Thymus (tissue), 11 donors: Measurements from ENCODE around the gene FBXO31. TPM values are rescaled to one million over a fixed set of nuclear protein-coding genes. Genes with fewer than 3 reads are reported as not detected.
A peak's percentile ranks its signal among the peaks of the same experiment; 100 is the strongest.
"Not testable (repeated sequence)": the region's sequence is repeated elsewhere in the genome, so short reads cannot be mapped to it uniquely, and the experiment has no call there.

Experiments
- DNase-seq, 9 donors: peaks; one replicate each; pipeline ENCODE4 v3.0.0-alpha.2; 2013; ENCODE audit warnings: low spot score in 9 of 9, low read depth in 6 of 9, missing footprints in 1 of 9
- H3K27ac ChIP-seq, 2 donors: one replicate each; pipeline ENCODE4 v1.5.1; 2013; ENCODE audit warnings: control low read depth in 1 of 2, low read depth in 1 of 2, low read length in 1 of 2, mild to moderate bottlenecking in 1 of 2, moderate library complexity in 1 of 2
- H3K27me3 ChIP-seq, 2 donors: one replicate each; pipeline ENCODE4 v1.5.1; 2013; ENCODE audit warnings: low read length in 1 of 2; ENCODE audit not compliant: control insufficient read depth in 2 of 2, insufficient read depth in 1 of 2
- H3K36me3 ChIP-seq, 2 donors: one replicate each; pipeline ENCODE4 v1.5.1; 2013; ENCODE audit warnings: low read length in 1 of 2, mild to moderate bottlenecking in 1 of 2, moderate library complexity in 1 of 2; ENCODE audit not compliant: control insufficient read depth in 2 of 2, insufficient read depth in 2 of 2
- H3K4me1 ChIP-seq, 2 donors: one replicate each; pipeline ENCODE4 v1.5.1; 2013; ENCODE audit warnings: low read length in 2 of 2; ENCODE audit not compliant: control insufficient read depth in 2 of 2, insufficient read depth in 2 of 2
- H3K4me3 ChIP-seq, 2 donors: one replicate each; pipeline ENCODE4 v1.5.1; 2013; ENCODE audit warnings: low read length in 2 of 2, control low read depth in 1 of 2, mild to moderate bottlenecking in 1 of 2
- H3K9me3 ChIP-seq, 2 donors: one replicate each; pipeline ENCODE4 v1.5.1; 2013; ENCODE audit warnings: low read length in 1 of 2, mild to moderate bottlenecking in 1 of 2; ENCODE audit not compliant: control insufficient read depth in 2 of 2, insufficient read depth in 1 of 2
- WGBS: extraction: QIAGEN DNeasy Blood & Tissue Kit; methylation state at CpG from one replicate; pipeline ENCODE4 v1.1.7; 2013; 5-methylcytosine and 5-hydroxymethylcytosine counted together
- polyA plus RNA-seq: library from polyadenylated mRNA; stranded (reverse); fragments of 200-250 nt; gene quantifications from one replicate; pipeline ENCODE4 v1.2.3, GENCODE V29; 2013
- total RNA-seq: library from RNA; stranded (reverse); fragments of 120-200 nt; gene quantifications from one replicate; pipeline ENCODE4 v1.2.4, GENCODE V29; 2013
- donor health status: healthy.

FBXO31 gene
- total and polyA plus RNA-seq, 2 donors: 11.7 to 27.1 TPM

- not testable (repeated sequence) for DNase-seq, H3K4me3 ChIP-seq, H3K27me3 ChIP-seq, H3K36me3 ChIP-seq, H3K9me3 ChIP-seq, H3K27ac ChIP-seq
- WGBS: 97% methylated on average over 9 of the region's 9 CpGs
- H3K4me1 ChIP-seq: peaks cover 32 to 40% of the 10 kb centered on the region in 2 donors
These were observed 6.3 kb upstream of the FBXO31 start for GRCh38 chr16:87389914-87390313.

GRCh38 chr16:87389245-87389644 is 5.7 kb upstream of the FBXO31 start:
- no peaks in the 10 kb centered on the region for H3K9me3 ChIP-seq
- H3K27ac ChIP-seq: peak overlapping the region; percentile 42 to 99
- H3K27me3 ChIP-seq: peaks cover 0 to 2% of the 10 kb centered on the region in 2 donors
- peaks cover 0 to 2% of the 10 kb centered on the region in 2 donors for H3K36me3 ChIP-seq
- H3K4me3 ChIP-seq: no peak overlapping the region
- 96% methylated on average over 5 of the region's 5 CpGs for WGBS
- no peak for DNase-seq
- H3K4me1 ChIP-seq: peaks cover 28 to 46% of the 10 kb centered on the region in 2 donors

GRCh38 chr16:87388818-87389134 is 5.2 kb upstream of the FBXO31 start:
- H3K36me3 ChIP-seq: peaks cover 0 to 2% of the 10 kb centered on the region in 2 donors
- 46% methylated on average over 1 of the region's 1 CpG for WGBS
- H3K27me3 ChIP-seq: peaks cover 0 to 2% of the 10 kb centered on the region in 2 donors
- no peak for DNase-seq
- peak overlapping the region; percentile 99 for H3K27ac ChIP-seq
- H3K4me1 ChIP-seq: peaks cover 26 to 44% of the 10 kb centered on the region in 2 donors
- H3K9me3 ChIP-seq: no peaks in the 10 kb centered on the region
- H3K4me3 ChIP-seq: peak overlapping the region; percentile 24 to 34

- peak overlapping the region; percentile 24 to 34 for H3K4me3 ChIP-seq
- peaks cover 22 to 38% of the 10 kb centered on the region in 2 donors for H3K4me1 ChIP-seq
- H3K9me3 ChIP-seq: no peaks in the 10 kb centered on the region
- peak; percentile 88 to 98 (median 93) for DNase-seq
- H3K36me3 ChIP-seq: peaks cover 0 to 2% of the 10 kb centered on the region in 2 donors
- peak overlapping the region; percentile 99 for H3K27ac ChIP-seq
- H3K27me3 ChIP-seq: peaks cover 0 to 2% of the 10 kb centered on the region in 2 donors
- 11% methylated on average over 18 of the region's 18 CpGs for WGBS
These were observed 4.6 kb upstream of the FBXO31 start for GRCh38 chr16:87387942-87388817.

GRCh38 chr16:87384875-87385167 is 1.2 kb upstream of the FBXO31 start:
- Histone ChIP-seq H3K4me3 (peak overlapping the region in 1 of 2 donors; percentile 87), H3K4me1 (peaks cover 25 to 46% of the 10 kb centered on the region in 2 donors), H3K27ac (peak overlapping the region in 1 of 2 donors; percentile 95)
- WGBS: 96% methylated on average over 12 of the region's 12 CpGs
- not testable (repeated sequence) for H3K9me3 ChIP-seq, H3K27me3 ChIP-seq, H3K36me3 ChIP-seq, DNase-seq

- WGBS: 11% methylated on average over 64 of the region's 64 CpGs
These were observed 742 bp upstream of the FBXO31 start for GRCh38 chr16:87384162-87384874.

GRCh38 chr16:87382023-87382785 is 1.4 kb downstream of the FBXO31 start:
- Histone ChIP-seq H3K9me3 (no peaks in the 10 kb centered on the region), H3K4me3 (peak overlapping the region; percentile 58 to 88), H3K36me3 (peaks cover 2% of the 10 kb centered on the region in 2 donors), H3K4me1 (peaks cover 15 to 28% of the 10 kb centered on the region in 2 donors), H3K27me3 (no peaks in the 10 kb centered on the region), H3K27ac (peak overlapping the region in 1 of 2 donors; percentile 8)
- WGBS: 63% methylated on average over 17 of the region's 17 CpGs
- peak in 1 of 9 donors; percentile 23 for DNase-seq

More at GRCh38 chr16:87384162-87384874, 742 bp upstream of the FBXO31 start:
- Histone ChIP-seq H3K4me3 (peak overlapping the region; percentile 87 to 88), H3K4me1 (peaks cover 25 to 45% of the 10 kb centered on the region in 2 donors), H3K36me3 (peaks cover 0 to 2% of the 10 kb centered on the region in 2 donors), H3K9me3 (no peaks in the 10 kb centered on the region), H3K27ac (peak overlapping the region; percentile 94 to 95), H3K27me3 (no peaks in the 10 kb centered on the region)
- DNase-seq: peak in 1 of 9 donors; percentile 48

- DNase-seq: peak in 1 of 9 donors; percentile 19
- Histone ChIP-seq H3K27ac (no peak overlapping the region), H3K4me1 (peaks cover 12 to 24% of the 10 kb centered on the region in 2 donors), H3K27me3 (no peaks in the 10 kb centered on the region), H3K36me3 (peaks cover 0 to 3% of the 10 kb centered on the region in 2 donors), H3K4me3 (no peak overlapping the region), H3K9me3 (no peaks in the 10 kb centered on the region)
- 90% methylated on average over 4 of the region's 4 CpGs for WGBS
These were observed 2.7 kb downstream of the FBXO31 start for GRCh38 chr16:87380881-87381280.
